Spleen (tissue), 11 donors: ENCODE results near the gene HDAC4. TPM values are rescaled to one million over a fixed set of nuclear protein-coding genes. Genes with fewer than 3 reads are reported as not detected.

ENCODE experiments used
- DNase-seq: peaks from one replicate; pipeline ENCODE4 v3.0.0-alpha.2; 2020
- H3K27ac ChIP-seq, 8 donors: fragments of 200-600 bp; sonication (generic) in 7 of 8; 1 replicate in 4 of 8; 2 replicates in 4 of 8; pipeline versions ENCODE4 v1.5.0 to v1.8.0; 2016 to 2021; ENCODE audit warnings: inconsistent platforms in 4 of 8, mild to moderate bottlenecking in 4 of 8, moderate library complexity in 1 of 8
- H3K27me3 ChIP-seq, 7 donors: fragments of 200-600 bp; sonication (generic) in 6 of 7; replicated peaks in 1 of 7; 1 replicate in 4 of 7; 2 replicates in 3 of 7; pipeline versions ENCODE4 v1.5.0 to v1.8.0; 2016 to 2021; ENCODE audit warnings: inconsistent platforms in 3 of 7, mild to moderate bottlenecking in 1 of 7
- H3K36me3 ChIP-seq, 6 donors: fragments of 200-600 bp; sonication (generic) in 5 of 6; 1 replicate in 4 of 6; 2 replicates in 2 of 6; pipeline versions ENCODE4 v1.5.0 to v1.8.0; 2016 to 2021; ENCODE audit warnings: inconsistent platforms in 2 of 6
- H3K4me1 ChIP-seq, 6 donors: fragments of 200-600 bp; sonication (generic) in 5 of 6; 1 replicate in 3 of 6; 2 replicates in 3 of 6; pipeline versions ENCODE4 v1.5.0 to v1.8.0; 2016 to 2021; ENCODE audit warnings: inconsistent platforms in 3 of 6
- H3K4me3 ChIP-seq, 8 donors: fragments of 200-600 bp; sonication (generic) in 7 of 8; 1 replicate in 4 of 8; 2 replicates in 4 of 8; pipeline versions ENCODE4 v1.5.0 to v1.8.0; 2016 to 2021; ENCODE audit warnings: inconsistent platforms in 4 of 8, mild to moderate bottlenecking in 4 of 8, moderate library complexity in 2 of 8
- H3K9me3 ChIP-seq, 8 donors: fragments of 200-600 bp; sonication (generic) in 7 of 8; 1 replicate in 4 of 8; 2 replicates in 4 of 8; pipeline versions ENCODE4 v1.5.0 to v1.8.0; 2016 to 2021; ENCODE audit warnings: inconsistent platforms in 4 of 8
- CTCF ChIP-seq, 11 experiments: fragments of 200-600 bp in 7 of 11; fragments of 450-650 bp in 4 of 11; sonication (generic) in 4 of 11; IDR thresholded peaks in 8 of 11; conservative IDR thresholded peaks in 3 of 11; 1 replicate in 7 of 11; 2 replicates in 4 of 11; pipeline versions ENCODE4 v1.4.0 to v1.8.0; 2016 to 2021; ENCODE audit warnings: antibody characterized with exemption in 11 of 11, inconsistent platforms in 4 of 11, mild to moderate bottlenecking in 1 of 11
- POLR2A ChIP-seq, 3 donors: fragments of 450-650 bp; IDR thresholded peaks; one replicate each; pipeline ENCODE4 v1.5.1; 2017; ENCODE audit warnings: antibody characterized with exemption in 3 of 3, mild to moderate bottlenecking in 1 of 3
- POLR2AphosphoS5 ChIP-seq, 3 donors: sonication (generic); formaldehyde crosslinking; IDR thresholded peaks; one replicate each; pipeline ENCODE4 v1.5.1; 2017; ENCODE audit warnings: antibody characterized with exemption in 3 of 3
- WGBS, 5 donors: extraction: QIAGEN DNeasy Blood & Tissue Kit in 3 of 5; methylation state at CpG; one replicate each; pipeline versions ENCODE4 v1.1.5 to v1.1.7; 2013 to 2018; 5-methylcytosine and 5-hydroxymethylcytosine counted together
- intact Hi-C: fragments of 100-400 bp; cut with DNase I; formaldehyde crosslinking; loops from one replicate; pipeline ENCODE4 v1.15.0; 2023; ENCODE audit warnings: low total_unique reads
- polyA plus RNA-seq, 3 donors: library from polyadenylated mRNA; stranded (reverse); fragments of 200-250 nt; gene quantifications; one replicate each; pipeline ENCODE4 v1.2.1, GENCODE V29; 2013
- total RNA-seq, 7 donors: library from RNA; depleted of rRNA in 3 of 7; stranded (reverse); fragments of >200 nt in 3 of 7; fragmentation: NEBNext Ultra II Directional in 4 of 7; extraction: Animal tissue kit (Norgen Biotek cat#: 25700) in 4 of 7; gene quantifications; one replicate each; pipeline versions ENCODE4 v1.1.0 to v1.2.1, GENCODE V29; 2016 to 2021
- donor health status: healthy with polysubstance abuse.
- donor health status: DM: no; HTN: no; CAD: no; lungs with moderate emphysema.
- donor health status: DM: no; HTN: no; CAD: no.
- donor health status: Bipolar disorder and iron deficiency.
- donor health status: healthy.
- donor health status: DM: no; HTN: no; CAD: no.
- donor health status: DM: yes; HTN: yes; CAD: no.

The HDAC4 gene
- total and polyA plus RNA-seq, 10 donors: 3.2 to 122 (median 69.5) TPM

GRCh38 chr2:239095460-239096081, 305.2 kb downstream of the HDAC4 start:
- H3K4me1 ChIP-seq: no peaks in the 10 kb centered on the region
- no peak overlapping the region for H3K27ac ChIP-seq
- no peaks in the 10 kb centered on the region for H3K27me3 ChIP-seq
- intact Hi-C loops: no loop called here
- no peaks in the 10 kb centered on the region for H3K9me3 ChIP-seq
- peaks cover 0 to 96% (median 47%) of the 10 kb centered on the region in 6 donors for H3K36me3 ChIP-seq
- DNase-seq: no peak
- no peak overlapping the region for H3K4me3 ChIP-seq
- WGBS, 5 donors: 90 to 96% (median 95%) methylated on average over 16 to 20 of the region's 20 CpGs
- no peak for TF ChIP-seq CTCF (IDR thresholded peaks at IDR 0.05 in 8 of 11, conservative IDR thresholded peaks at IDR 0.05 in 3 of 11)
- no peak for TF ChIP-seq POLR2A (IDR thresholded peaks at IDR 0.05)
- TF ChIP-seq POLR2AphosphoS5 (IDR thresholded peaks at IDR 0.05): no peak

DNA sequence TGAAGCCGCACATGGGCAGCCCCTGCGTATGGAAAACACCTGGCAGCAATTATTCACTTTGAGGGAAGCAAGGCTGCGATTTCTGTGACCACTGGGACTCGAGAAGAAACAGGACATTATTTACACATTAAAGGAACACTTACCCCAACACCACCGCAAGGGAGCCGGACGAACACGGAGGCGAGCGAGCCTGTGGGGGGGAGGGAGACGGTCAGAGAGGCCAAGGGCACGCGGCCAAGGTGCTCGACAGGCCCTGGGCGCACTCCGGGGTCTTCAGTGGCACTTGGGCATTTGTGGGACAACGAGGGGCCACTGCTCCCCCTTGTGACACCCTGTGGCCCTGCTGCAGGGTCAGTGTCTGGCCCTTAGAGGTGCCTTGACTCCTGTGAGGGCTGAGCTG, 306.0 kb downstream of the HDAC4 start:
- intact Hi-C loops: no loop called here
- peaks cover 0 to 96% (median 41%) of the 10 kb centered on the region in 6 donors for H3K36me3 ChIP-seq
- no peaks in the 10 kb centered on the region for H3K9me3 ChIP-seq
- no peak overlapping the region for H3K4me3 ChIP-seq
- 88 to 95% (median 90%) methylated on average over 17 of the region's 17 CpGs for WGBS, 5 donors
- no peaks in the 10 kb centered on the region for H3K4me1 ChIP-seq
- TF ChIP-seq POLR2A (IDR thresholded peaks at IDR 0.05) (no peak), POLR2AphosphoS5 (IDR thresholded peaks at IDR 0.05) (peak in 1 of 3 donors; percentile 23)
- H3K27me3 ChIP-seq: no peaks in the 10 kb centered on the region
- no peak for DNase-seq
- no peak overlapping the region for H3K27ac ChIP-seq

DNA sequence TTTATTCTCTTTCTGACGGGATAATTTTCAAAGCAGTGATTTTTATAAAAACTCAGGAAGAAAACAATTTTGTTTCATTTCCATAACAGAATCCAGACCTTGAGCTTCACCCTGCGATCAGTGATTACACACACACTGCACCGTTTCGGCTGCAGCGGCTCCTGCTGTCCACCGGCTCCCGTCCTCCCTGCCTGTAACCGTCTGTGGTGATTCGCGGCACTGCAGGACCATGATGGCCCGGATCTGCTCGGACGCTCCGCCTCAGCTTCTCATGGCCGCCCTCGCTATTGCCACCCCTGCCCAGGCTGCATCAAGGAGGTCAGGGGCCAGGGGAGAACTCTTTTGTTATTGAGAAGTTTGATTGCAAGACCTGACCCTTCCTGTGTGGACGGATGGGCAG, 306.9 kb downstream of the HDAC4 start:
- 94 to 95% (median 94%) methylated on average over 17 of the region's 17 CpGs for WGBS, 5 donors
- H3K36me3 ChIP-seq: peaks cover 0 to 96% (median 35%) of the 10 kb centered on the region in 6 donors
- no peaks in the 10 kb centered on the region for H3K4me1 ChIP-seq
- no peak overlapping the region for H3K27ac ChIP-seq
- TF ChIP-seq POLR2A (IDR thresholded peaks at IDR 0.05) (no peak), POLR2AphosphoS5 (IDR thresholded peaks at IDR 0.05) (no peak), CTCF (IDR thresholded peaks at IDR 0.05 in 8 of 11, conservative IDR thresholded peaks at IDR 0.05 in 3 of 11) (no peak)
- intact Hi-C loops: no loop called here
- H3K9me3 ChIP-seq: no peaks in the 10 kb centered on the region
- no peaks in the 10 kb centered on the region for H3K27me3 ChIP-seq
- DNase-seq: no peak
- H3K4me3 ChIP-seq: no peak overlapping the region

DNA sequence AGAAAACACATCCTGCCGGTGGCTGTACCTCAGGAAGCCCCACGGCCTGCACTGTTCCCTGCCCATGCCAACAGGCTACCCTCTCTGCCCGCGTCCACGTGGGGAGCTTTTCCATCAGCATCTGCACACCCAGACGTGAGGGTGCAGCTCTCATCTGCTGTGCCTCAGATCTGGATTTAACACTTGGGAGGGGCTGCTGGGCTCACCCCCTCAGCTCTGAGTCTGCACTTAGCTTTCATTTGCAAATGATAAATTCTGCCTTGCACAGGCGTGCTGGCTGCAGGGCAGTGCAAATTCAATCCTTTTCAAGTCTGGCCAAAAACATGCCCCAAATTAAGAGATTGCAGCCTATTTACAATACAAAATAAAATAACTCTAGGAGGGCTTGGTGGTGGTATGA, 307.3 kb downstream of the HDAC4 start:
- Histone ChIP-seq H3K27ac (no peak overlapping the region), H3K4me3 (no peak overlapping the region), H3K27me3 (no peaks in the 10 kb centered on the region), H3K9me3 (no peaks in the 10 kb centered on the region), H3K36me3 (peaks cover 0 to 96% (median 37%) of the 10 kb centered on the region in 6 donors), H3K4me1 (no peaks in the 10 kb centered on the region)
- 78 to 89% (median 86%) methylated on average over 7 of the region's 7 CpGs for WGBS, 5 donors
- TF ChIP-seq POLR2A (IDR thresholded peaks at IDR 0.05): no peak
- no peak for TF ChIP-seq CTCF (IDR thresholded peaks at IDR 0.05 in 8 of 11, conservative IDR thresholded peaks at IDR 0.05 in 3 of 11)
- no peak for TF ChIP-seq POLR2AphosphoS5 (IDR thresholded peaks at IDR 0.05)
- no peak for DNase-seq
- intact Hi-C loops: no loop called here
